MCF 10A (cell line): ENCODE results near the gene ADGRG6. TPM values are rescaled to one million over a fixed set of nuclear protein-coding genes. Genes with fewer than 3 reads are reported as not detected.

Experiments
- BruUV-seq: library from RNA; stranded (reverse); fragments of 400-500 nt; replicated peaks from 2 replicates; lab custom pipeline; 2021; lab: Mats Ljungman, UMichigan
- CTCF ChIA-PET: fragments of 300-600 bp; sonication (Branson Sonifier 250); formaldehyde crosslinking; extraction: SDS; loops from one replicate; lab custom pipeline; 2021; ENCODE audit warnings: antibody characterized with exemption, inconsistent platforms; lab: Yijun Ruan, JAX
- POLR2A ChIA-PET: fragments of 300-600, 350-650 bp; sonication (Branson Sonifier 250); formaldehyde crosslinking; extraction: SDS; loops from one replicate; lab custom pipeline; 2020; ENCODE audit warnings: antibody characterized with exemption, inconsistent platforms; lab: Yijun Ruan, JAX
- DNase-seq: peaks from one replicate; pipeline ENCODE4 v3.0.0-alpha.2; 2018; ENCODE audit not compliant: unreplicated experiment
- H3K27ac Mint-ChIP-seq: one replicate; pipeline ENCODE4 v1.8.0; 2022; ENCODE audit warnings: mild to moderate bottlenecking, low read depth, mixed read lengths; ENCODE audit not compliant: unreplicated experiment
- H3K27me3 Mint-ChIP-seq: one replicate; pipeline ENCODE4 v1.8.0; 2022; ENCODE audit warnings: mixed read lengths; ENCODE audit not compliant: insufficient read depth, unreplicated experiment
- H3K36me3 Mint-ChIP-seq: one replicate; pipeline ENCODE4 v1.8.0; 2022; ENCODE audit warnings: mild to moderate bottlenecking, moderate library complexity, mixed read lengths; ENCODE audit not compliant: insufficient read depth, unreplicated experiment
- H3K4me1 Mint-ChIP-seq: one replicate; pipeline ENCODE4 v1.8.0; 2022; ENCODE audit warnings: mixed read lengths; ENCODE audit not compliant: insufficient read depth, unreplicated experiment
- H3K4me3 Mint-ChIP-seq: one replicate; pipeline ENCODE4 v1.8.0; 2022; ENCODE audit warnings: mild to moderate bottlenecking, moderate library complexity, mixed read lengths; ENCODE audit not compliant: unreplicated experiment
- H3K9me3 Mint-ChIP-seq: one replicate; pipeline ENCODE4 v1.8.0; 2022; ENCODE audit warnings: mixed read lengths; ENCODE audit not compliant: unreplicated experiment
- intact Hi-C: fragments of 100-400 bp; cut with micrococcal nuclease; formaldehyde crosslinking; loops from 2 replicates; pipeline ENCODE4 v1.14.1; 2022
- total RNA-seq: library from RNA; stranded (reverse); gene quantifications from 2 replicates; pipeline ENCODE4 v1.2.3, GENCODE V29; 2022
- TF ChIP-seq, protein P1 (sequence below): fragments of 200-600 bp; IDR thresholded peaks from one replicate; pipeline ENCODE4 v1.8.0; 2022; ENCODE audit warnings: antibody characterized with exemption, mild to moderate bottlenecking; ENCODE audit not compliant: unreplicated experiment

Gene ADGRG6
- total RNA-seq, 1 experiment from 2014 or later, result 44.2 TPM

DNA sequence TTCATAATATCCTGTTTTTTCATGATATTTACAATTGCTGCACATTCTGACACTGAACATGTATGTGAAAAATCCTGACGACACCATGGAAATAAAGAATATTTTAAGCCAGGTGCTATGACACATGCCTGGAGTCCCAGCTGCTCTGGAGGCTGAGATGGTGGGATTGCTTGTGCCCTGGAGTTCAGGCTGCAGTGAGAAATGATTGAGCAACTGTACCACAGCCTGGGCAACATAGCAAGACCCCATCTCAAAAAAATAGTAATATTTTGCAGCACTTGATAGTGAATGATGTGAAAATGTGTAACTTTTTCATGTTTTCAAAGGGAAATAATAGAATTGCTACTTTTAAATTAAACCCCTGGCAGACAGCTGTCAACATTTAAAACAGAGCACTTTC is 137.1 kb downstream of the ADGRG6 start:
- ChIA-PET CTCF (no interaction called here), POLR2A (no interaction called here)
- Mint-ChIP-seq H3K27ac (no peak overlapping the region), H3K27me3 (no peaks in the 10 kb centered on the region), H3K4me3 (no peak overlapping the region), H3K4me1 (no peaks in the 10 kb centered on the region), H3K36me3 (peaks cover 22% of the 10 kb centered on the region), H3K9me3 (no peaks in the 10 kb centered on the region)
- no peak for DNase-seq
- no TSS peak for BruUV-seq
- TF ChIP-seq, protein P1, sequence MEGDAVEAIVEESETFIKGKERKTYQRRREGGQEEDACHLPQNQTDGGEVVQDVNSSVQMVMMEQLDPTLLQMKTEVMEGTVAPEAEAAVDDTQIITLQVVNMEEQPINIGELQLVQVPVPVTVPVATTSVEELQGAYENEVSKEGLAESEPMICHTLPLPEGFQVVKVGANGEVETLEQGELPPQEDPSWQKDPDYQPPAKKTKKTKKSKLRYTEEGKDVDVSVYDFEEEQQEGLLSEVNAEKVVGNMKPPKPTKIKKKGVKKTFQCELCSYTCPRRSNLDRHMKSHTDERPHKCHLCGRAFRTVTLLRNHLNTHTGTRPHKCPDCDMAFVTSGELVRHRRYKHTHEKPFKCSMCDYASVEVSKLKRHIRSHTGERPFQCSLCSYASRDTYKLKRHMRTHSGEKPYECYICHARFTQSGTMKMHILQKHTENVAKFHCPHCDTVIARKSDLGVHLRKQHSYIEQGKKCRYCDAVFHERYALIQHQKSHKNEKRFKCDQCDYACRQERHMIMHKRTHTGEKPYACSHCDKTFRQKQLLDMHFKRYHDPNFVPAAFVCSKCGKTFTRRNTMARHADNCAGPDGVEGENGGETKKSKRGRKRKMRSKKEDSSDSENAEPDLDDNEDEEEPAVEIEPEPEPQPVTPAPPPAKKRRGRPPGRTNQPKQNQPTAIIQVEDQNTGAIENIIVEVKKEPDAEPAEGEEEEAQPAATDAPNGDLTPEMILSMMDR, result no peak
- intact Hi-C loops, result no loop called here

DNA sequence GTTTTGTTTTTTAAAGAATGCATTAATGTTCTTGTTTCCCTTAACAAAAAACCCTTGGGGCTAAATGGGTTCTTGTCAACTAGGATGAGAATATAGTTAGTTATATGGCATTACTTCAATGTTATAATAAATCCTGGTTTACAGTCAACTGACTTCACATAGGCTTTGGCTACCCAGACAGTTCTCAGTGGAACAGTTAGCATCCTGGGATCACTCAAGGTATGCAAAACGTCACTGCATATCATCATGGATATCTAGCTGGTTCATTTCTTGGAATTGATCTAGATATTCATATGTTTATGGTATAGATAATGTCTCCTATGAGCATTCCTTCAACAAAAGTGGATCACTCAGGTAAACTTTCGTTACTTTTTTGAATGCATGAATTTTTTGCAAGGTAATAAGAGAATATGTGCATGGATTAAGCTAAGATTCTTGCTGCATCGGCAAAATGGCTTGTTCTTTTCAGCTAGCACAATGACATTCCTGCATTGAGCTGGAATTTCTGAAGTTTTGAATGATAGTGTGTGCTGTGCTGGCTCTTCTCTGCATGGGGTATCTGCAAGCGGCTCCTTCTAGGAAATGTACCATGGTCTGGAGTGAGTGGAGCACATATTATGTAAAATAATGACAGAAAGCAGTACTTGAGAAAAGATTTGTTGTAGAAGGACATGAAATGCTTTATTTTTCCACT is 138.9 kb downstream of the ADGRG6 start:
- Mint-ChIP-seq H3K27me3 (no peaks in the 10 kb centered on the region), H3K36me3 (peaks cover 22% of the 10 kb centered on the region), H3K4me1 (no peaks in the 10 kb centered on the region), H3K27ac (no peak overlapping the region), H3K4me3 (no peak overlapping the region), H3K9me3 (no peaks in the 10 kb centered on the region)
- TF ChIP-seq, protein P1, result no peak
- ChIA-PET CTCF (interaction anchor here (0.6 kb wide), 1 partner anchor 1321 kb away, joined by 3 read pairs; no protein-coding TSS in a partner anchor), POLR2A (no interaction called here)
- no peak for DNase-seq
- BruUV-seq, result no TSS peak
- intact Hi-C loops, result no loop called here

DNA sequence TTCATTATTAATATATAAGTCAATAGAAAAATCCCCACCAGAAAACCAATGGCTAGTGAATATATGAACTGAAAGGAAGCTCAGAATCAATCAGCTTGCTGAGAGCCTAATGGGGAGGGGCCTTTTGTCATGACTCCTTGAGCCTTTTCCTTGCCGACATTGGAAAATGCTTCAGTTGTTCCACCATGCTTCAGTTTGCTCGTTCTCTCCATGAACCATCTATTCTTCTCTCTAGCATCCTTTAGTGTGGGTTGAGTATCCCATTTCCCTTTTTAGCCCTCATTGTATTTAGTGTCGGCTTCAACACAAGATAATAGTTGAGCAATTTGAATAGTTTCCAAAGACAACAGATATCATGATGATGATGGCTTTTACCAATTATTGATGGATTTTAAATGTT is 139.9 kb downstream of the ADGRG6 start:
- Mint-ChIP-seq H3K27me3 (no peaks in the 10 kb centered on the region), H3K9me3 (no peaks in the 10 kb centered on the region), H3K36me3 (peaks cover 22% of the 10 kb centered on the region), H3K4me1 (no peaks in the 10 kb centered on the region), H3K4me3 (no peak overlapping the region), H3K27ac (no peak overlapping the region)
- TF ChIP-seq, protein P1, result no peak
- no TSS peak for BruUV-seq
- CTCF ChIA-PET, result no interaction called here
- intact Hi-C loops, result no loop called here
- DNase-seq, result no peak
- POLR2A ChIA-PET, result no interaction called here

DNA sequence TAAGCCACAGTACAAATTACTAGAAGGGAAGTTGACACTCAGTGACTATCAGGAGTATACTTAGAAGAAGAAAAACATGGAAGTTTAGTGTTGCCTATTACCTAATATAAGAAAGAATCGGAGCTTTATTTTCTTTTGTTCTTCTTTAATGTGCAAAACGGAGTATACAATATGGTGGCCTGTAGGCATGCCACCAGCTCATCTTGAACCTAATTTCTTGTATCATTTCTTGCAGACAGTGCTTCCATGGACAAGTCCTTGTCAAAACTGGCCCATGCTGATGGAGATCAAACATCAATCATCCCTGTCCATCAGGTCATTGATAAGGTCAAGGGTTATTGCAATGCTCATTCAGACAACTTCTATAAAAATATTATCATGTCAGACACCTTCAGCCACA is 141.3 kb downstream of the ADGRG6 start:
- TF ChIP-seq, protein P1, result no peak
- Mint-ChIP-seq H3K27me3 (no peaks in the 10 kb centered on the region), H3K36me3 (peaks cover 12% of the 10 kb centered on the region), H3K4me1 (no peaks in the 10 kb centered on the region), H3K4me3 (no peak overlapping the region), H3K27ac (no peak overlapping the region), H3K9me3 (no peaks in the 10 kb centered on the region)
- BruUV-seq, result no TSS peak
- ChIA-PET CTCF (no interaction called here), POLR2A (no interaction called here)
- DNase-seq, result no peak
- intact Hi-C loops, result no loop called here
